ENCODE results near the gene ARPC1B.
A peak's percentile ranks its signal among the peaks of the same experiment; 100 is the strongest.

The ARPC1B gene

GRCh38 chr7:99392046-99392445 lies 17.5 kb downstream of the ARPC1B start:
- no peak for DNase-seq

- peak in 1 of 2 donors; percentile 32 for DNase-seq
These were observed 18.3 kb downstream of the ARPC1B start for GRCh38 chr7:99392659-99393354.

GRCh38 chr7:99393355-99394187 lies 19.0 kb downstream of the ARPC1B start:
- no peak for DNase-seq

- no peak for DNase-seq
These were observed 19.6 kb downstream of the ARPC1B start for GRCh38 chr7:99394188-99394502.

GRCh38 chr7:99395616-99396327 lies 21.2 kb downstream of the ARPC1B start:
- no peak for DNase-seq

GRCh38 chr7:99396418-99397296 lies 22.1 kb downstream of the ARPC1B start:
- no peak for DNase-seq

GRCh38 chr7:99397297-99397983 lies 22.9 kb downstream of the ARPC1B start:
- no peak for DNase-seq

GRCh38 chr7:99398891-99399445 lies 24.4 kb downstream of the ARPC1B start:
- no peak for DNase-seq

- no peak for DNase-seq
These were observed 25.1 kb downstream of the ARPC1B start for GRCh38 chr7:99399597-99399996.

- DNase-seq, result no peak
These were observed 28.3 kb downstream of the ARPC1B start for GRCh38 chr7:99402854-99403253.

GRCh38 chr7:99403764-99404163 lies 29.2 kb downstream of the ARPC1B start:
- no peak for DNase-seq

GRCh38 chr7:99404235-99404976 lies 29.9 kb downstream of the ARPC1B start:
- DNase-seq, result no peak

- DNase-seq, result no peak
These were observed 30.4 kb downstream of the ARPC1B start for GRCh38 chr7:99404977-99405320.

- no peak for DNase-seq
These were observed 32.0 kb downstream of the ARPC1B start for GRCh38 chr7:99406557-99406956.

GRCh38 chr7:99407872-99408378 lies 33.4 kb downstream of the ARPC1B start:
- no peak for DNase-seq

GRCh38 chr7:99408379-99409191 lies 34.1 kb downstream of the ARPC1B start, which contains the start of the genes BUD31 and PDAP1:
Gene BUD31, plus strand, starts transcription at chr7:99408969. Its CDS starts 2,124 bp downstream, at chr7:99411093.
Gene PDAP1, minus strand, starts transcription at chr7:99408597. Its CDS starts 49 bp downstream, at chr7:99408548.
- DNase-seq, result peak; percentile 95 to 97

- no peak for DNase-seq
These were observed 34.7 kb downstream of the ARPC1B start for GRCh38 chr7:99409192-99409572.

- DNase-seq, result no peak
These were observed 35.3 kb downstream of the ARPC1B start for GRCh38 chr7:99409806-99410205.

- no peak for DNase-seq
These were observed 36.1 kb downstream of the ARPC1B start for GRCh38 chr7:99410635-99411034.
